ENCODE results near the gene GKN1. TPM values are rescaled to one million over a fixed set of nuclear protein-coding genes. Genes with fewer than 3 reads are reported as not detected.

The GKN1 gene
- total and polyA plus RNA-seq, 2 of the 8 experiments (the other 6 are each of a cell fraction or from before 2014, with no cell fraction given): not detected

DNA sequence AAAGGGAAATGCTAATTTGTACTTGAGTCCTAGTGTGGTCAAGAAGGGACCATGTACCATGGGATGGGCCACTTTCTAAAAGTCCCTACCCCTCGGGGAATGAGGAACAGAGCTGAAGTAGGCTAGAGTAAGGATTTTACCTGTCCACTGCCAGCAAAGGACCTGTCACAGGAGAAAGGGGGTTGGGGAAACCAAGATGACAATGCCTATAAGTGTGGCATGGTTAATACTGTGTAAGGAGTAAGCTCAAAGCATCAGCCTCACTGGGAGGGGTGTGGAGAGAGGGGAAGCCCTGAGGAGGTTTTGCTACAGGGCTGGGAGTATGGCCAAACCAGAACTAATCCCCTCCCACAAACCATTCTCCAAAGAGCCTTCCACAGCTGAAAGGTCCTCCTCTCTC, 37.5 kb upstream of the GKN1 start:
- H3K27ac ChIP-seq (ENCODE audit: low read depth, low read length): no peak overlapping the region
- H3K56ac ChIP-seq (replicated peaks; ENCODE audit: insufficient read length, low read depth, low read length): no peak overlapping the region
- no peaks in the 10 kb centered on the region for H3K27me3 ChIP-seq (replicated peaks in 1 of 4; ENCODE audit: control insufficient read depth in 3 of 4, extremely low read depth in 1 of 4, insufficient read depth in 3 of 4, low read length in 3 of 4)
- H3K4me2 ChIP-seq (ENCODE audit: insufficient read depth in 1 of 2, low read depth in 2 of 2, low read length in 2 of 2): no peak overlapping the region
- no peak overlapping the region for H2BK12ac ChIP-seq (ENCODE audit: low read depth, low read length)
- no peak overlapping the region for H4K8ac ChIP-seq (ENCODE audit: extremely low read depth, insufficient read depth, low read length)
- ChIA-PET POLR2A (ENCODE audit: partially characterized antibody) (no interaction called here), CTCF (ENCODE audit: partially characterized antibody) (interaction anchor here (1.0 to 1.5 kb wide), 2 partner anchors 12 to 473 kb away, joined by 3 to 9 read pairs; no protein-coding TSS in a partner anchor)
- FAIRE-seq: no peak
- DNase-seq (ENCODE audit: low read depth in 1 of 2, low spot score in 2 of 2): no peak
- no peak overlapping the region for H2AK5ac ChIP-seq (ENCODE audit: low read depth, low read length)
- no peak overlapping the region for H3K9ac ChIP-seq (replicated peaks in 1 of 4; ENCODE audit: extremely low read depth in 1 of 4, low read depth in 3 of 4, low read length in 3 of 4)
- no peaks in the 10 kb centered on the region for H4K20me1 ChIP-seq (replicated peaks in 1 of 2; ENCODE audit: control insufficient read depth in 1 of 2, insufficient read depth in 2 of 2, low read length in 2 of 2)
- no peak overlapping the region for H3K14ac ChIP-seq (ENCODE audit: insufficient read length)
- H2BK5ac ChIP-seq (ENCODE audit: low read depth, low read length): no peak overlapping the region
- no peaks in the 10 kb centered on the region for H3K79me2 ChIP-seq (ENCODE audit: control insufficient read depth in 1 of 2, insufficient read depth in 2 of 2, low read length in 2 of 2)
- WGBS, 2 experiments (ENCODE audit: extremely low coverage in 1 of 2, insufficient coverage in 1 of 2, insufficient read length in 1 of 2, insufficient replicate concordance in 2 of 2, low coverage in 1 of 2, low lambda C conversion rate in 2 of 2, missing lambda C conversion rate in 1 of 2): 100% methylated on average over 1 of the region's 1 CpG; no CpG with 5 or more reads in 1 of the 2 experiments
- H3K23ac ChIP-seq (ENCODE audit: insufficient read length): no peak overlapping the region
- no peaks in the 10 kb centered on the region; a peak in 1 of 4 replicates for H3K9me3 ChIP-seq (ENCODE audit: insufficient read depth in 2 of 2, low read depth in 1 of 2, low read length in 1 of 2)
- no peak overlapping the region for H2BK15ac ChIP-seq (ENCODE audit: low read length)
- H4K91ac ChIP-seq (replicated peaks; ENCODE audit: insufficient read length, low read length): no peak overlapping the region
- no peaks in the 10 kb centered on the region for H3K23me2 ChIP-seq (ENCODE audit: low read depth, low read length)
- no peak overlapping the region for H3K4me3 ChIP-seq (ENCODE audit: extremely low read depth in 1 of 4, insufficient read depth in 2 of 4, low read depth in 3 of 4, low read length in 4 of 4)
- H3K4me1 ChIP-seq (replicated peaks in 1 of 4; ENCODE audit: control insufficient read depth in 3 of 4, insufficient read depth in 4 of 4, low read length in 3 of 4): no peaks in the 10 kb centered on the region
- H2BK120ac ChIP-seq (replicated peaks; ENCODE audit: low read depth, low read length): no peak overlapping the region
- no peaks in the 10 kb centered on the region for H3K79me1 ChIP-seq (ENCODE audit: low read depth, low read length)
- H3K18ac ChIP-seq (ENCODE audit: extremely low read depth, low read length): no peak overlapping the region
- H2BK20ac ChIP-seq (ENCODE audit: low read length): no peak overlapping the region
- no peak overlapping the region for H2AFZ ChIP-seq (ENCODE audit: low read length)
- no peak overlapping the region for H4K5ac ChIP-seq (ENCODE audit: insufficient read length, low read depth, low read length)
- TF ChIP-seq PHF8 (conservative IDR thresholded peaks at IDR 0.05; ENCODE audit: low read depth, low read length) (no peak), SIX5 (IDR thresholded peaks at IDR 0.05; ENCODE audit: low read depth, low read length) (no peak), ASH2L (IDR thresholded peaks at IDR 0.05; ENCODE audit: low read length) (no peak), HDAC2 (IDR thresholded peaks at IDR 0.05; ENCODE audit: borderline replicate concordance in 1 of 2, low read depth in 2 of 2, low read length in 2 of 2) (no peak), CHD1 (IDR thresholded peaks at IDR 0.05; ENCODE audit: low read depth, low read length) (no peak), RXRA (IDR thresholded peaks at IDR 0.05; ENCODE audit: insufficient read depth, low read depth, low read length) (no peak), EP300 (IDR thresholded peaks at IDR 0.05; ENCODE audit: borderline replicate concordance in 1 of 2, low read depth in 2 of 2, low read length in 2 of 2) (no peak), MAFK (IDR thresholded peaks at IDR 0.05; ENCODE audit: low read depth, low read length) (no peak), JUN (IDR thresholded peaks at IDR 0.05; ENCODE audit: low read depth, low read length) (no peak), CBX5 (IDR thresholded peaks at IDR 0.05; ENCODE audit: low read depth, low read length) (no peak), CREB1 (IDR thresholded peaks at IDR 0.05) (no peak)
- TF ChIP-seq, protein P1, sequence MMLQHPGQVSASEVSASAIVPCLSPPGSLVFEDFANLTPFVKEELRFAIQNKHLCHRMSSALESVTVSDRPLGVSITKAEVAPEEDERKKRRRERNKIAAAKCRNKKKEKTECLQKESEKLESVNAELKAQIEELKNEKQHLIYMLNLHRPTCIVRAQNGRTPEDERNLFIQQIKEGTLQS (IDR thresholded peaks at IDR 0.05; ENCODE audit: insufficient read depth, low read depth, low read length): no peak
- TF ChIP-seq, protein P2, sequence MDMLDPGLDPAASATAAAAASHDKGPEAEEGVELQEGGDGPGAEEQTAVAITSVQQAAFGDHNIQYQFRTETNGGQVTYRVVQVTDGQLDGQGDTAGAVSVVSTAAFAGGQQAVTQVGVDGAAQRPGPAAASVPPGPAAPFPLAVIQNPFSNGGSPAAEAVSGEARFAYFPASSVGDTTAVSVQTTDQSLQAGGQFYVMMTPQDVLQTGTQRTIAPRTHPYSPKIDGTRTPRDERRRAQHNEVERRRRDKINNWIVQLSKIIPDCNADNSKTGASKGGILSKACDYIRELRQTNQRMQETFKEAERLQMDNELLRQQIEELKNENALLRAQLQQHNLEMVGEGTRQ (IDR thresholded peaks at IDR 0.05; ENCODE audit: low read length): no peak
- no peak overlapping the region for H3K4ac ChIP-seq (replicated peaks; ENCODE audit: insufficient read length, low read depth, low read length)
- H3K36me3 ChIP-seq (ENCODE audit: control insufficient read depth in 2 of 4, insufficient read depth in 4 of 4, low read length in 3 of 4): no peaks in the 10 kb centered on the region
